OCI-LY7 (cell line): ENCODE measurements around the gene CDH22. TPM values are rescaled to one million over a fixed set of nuclear protein-coding genes. Genes with fewer than 3 reads are reported as not detected.

Experiments used
- BruUV-seq: library from RNA; stranded (reverse); fragments of 400-500 nt; replicated peaks from 2 replicates; lab custom pipeline; 2021; lab: Mats Ljungman, UMichigan
- CTCF ChIA-PET: fragments of 300-600 bp; sonication (Branson Sonifier 250); formaldehyde crosslinking; loops from one replicate; lab custom pipeline; 2022; ENCODE audit warnings: antibody characterized with exemption; ENCODE audit not compliant: unreplicated experiment; lab: Charles Lee
- POLR2A ChIA-PET: fragments of 300-600 bp; sonication (Branson Sonifier 250); formaldehyde crosslinking; loops from one replicate; lab custom pipeline; 2022; ENCODE audit warnings: antibody characterized with exemption; lab: Charles Lee
- DNase-seq: peaks from one replicate; pipeline ENCODE4 v3.0.0-alpha.2; 2015; ENCODE audit warnings: low spot score
- H2AFZ ChIP-seq: fragments of 200-600 bp; sonication (generic), shearing (Covaris generic); 2 replicates; pipeline ENCODE4 v1.6.1; 2014; ENCODE audit warnings: mild to moderate bottlenecking, antibody characterized with exemption, low read length, moderate library complexity
- H3K27ac ChIP-seq: fragments of 200-600 bp; sonication (generic); 2 replicates; pipeline ENCODE4 v1.5.1; 2014; ENCODE audit warnings: mixed run types, low read depth, mild to moderate bottlenecking, moderate library complexity, low read length, inconsistent platforms; ENCODE audit not compliant: poor library complexity, severe bottlenecking
- H3K36me3 ChIP-seq: fragments of 200-600 bp; sonication (generic); 2 replicates; pipeline ENCODE4 v1.6.1; 2014; ENCODE audit warnings: mild to moderate bottlenecking, antibody characterized with exemption, low read length, moderate library complexity, mixed read lengths; ENCODE audit not compliant: insufficient read depth
- H3K4me1 ChIP-seq: fragments of 200-600 bp; sonication (generic); 2 replicates; pipeline ENCODE4 v1.5.1; 2014; ENCODE audit warnings: mild to moderate bottlenecking, low read length; ENCODE audit not compliant: insufficient read depth, poor library complexity, severe bottlenecking
- H3K4me2 ChIP-seq: fragments of 200-600 bp; sonication (generic); 2 replicates; pipeline ENCODE4 v1.6.1; 2014; ENCODE audit warnings: mild to moderate bottlenecking, low read length
- H3K4me3 ChIP-seq: fragments of 200-600 bp; sonication (generic); 2 replicates; pipeline ENCODE4 v1.5.1; 2014; ENCODE audit warnings: mild to moderate bottlenecking, low read depth, low read length; ENCODE audit not compliant: poor library complexity, severe bottlenecking
- H3K79me2 ChIP-seq: fragments of 200-600 bp; sonication (generic); 2 replicates; pipeline ENCODE4 v1.6.1; 2016; ENCODE audit warnings: low read depth, mild to moderate bottlenecking, low read length, moderate library complexity, mixed read lengths; ENCODE audit not compliant: insufficient read depth
- H3K9me2 ChIP-seq: fragments of 200-600 bp; sonication (generic); 2 replicates; pipeline ENCODE4 v1.6.1; 2016; ENCODE audit warnings: mild to moderate bottlenecking, low read length, mixed read lengths; ENCODE audit not compliant: insufficient read depth
- H3K9me3 ChIP-seq: fragments of 200-600 bp; sonication (generic); 2 replicates; pipeline ENCODE4 v1.6.1; 2014; ENCODE audit warnings: mild to moderate bottlenecking, mixed run types, low read length, mixed read lengths
- H4K20me1 ChIP-seq: fragments of 200-600 bp; sonication (generic); 2 replicates; pipeline ENCODE4 v1.6.1; 2014; ENCODE audit warnings: mild to moderate bottlenecking, antibody characterized with exemption, low read length, moderate library complexity, mixed read lengths; ENCODE audit not compliant: insufficient read depth
- CTCF ChIP-seq: fragments of 200-600 bp; sonication (generic); conservative IDR thresholded peaks from 2 replicates; pipeline ENCODE4 v1.5.1; 2014; ENCODE audit warnings: mild to moderate bottlenecking, antibody characterized with exemption, low read length, moderate library complexity, mixed read lengths
- EZH2phosphoT487 ChIP-seq: fragments of 200-600 bp; sonication (generic); IDR thresholded peaks from 2 replicates; pipeline ENCODE4 v1.6.1; 2018; ENCODE audit warnings: low read depth, borderline replicate concordance, mild to moderate bottlenecking, mixed run types, antibody characterized with exemption, low read length, moderate library complexity, mixed read lengths
- intact Hi-C: fragments of 100-400 bp; cut with micrococcal nuclease; formaldehyde crosslinking; loops from one replicate; pipeline ENCODE4 v1.10.0; 2022; ENCODE audit not compliant: unreplicated experiment
- total RNA-seq, 2 experiments: library from RNA; depleted of rRNA in 1 of 2; stranded (reverse); fragments of >200 nt in 1 of 2; shearing (Covaris generic) in 1 of 2; gene quantifications; 2 replicates each; pipeline ENCODE4 v1.2.3, GENCODE V29; 2014 to 2022

CDH22 gene
- total RNA-seq, 2 experiments from 2014 or later: not detected

GRCh38 chr20:46158476-46158987 lies 149.8 kb downstream of the CDH22 start:
- POLR2A ChIA-PET: no interaction called here
- no TSS peak for BruUV-seq
- CTCF ChIA-PET: no interaction called here

GRCh38 chr20:46157625-46158024 lies 150.7 kb downstream of the CDH22 start:
- Histone ChIP-seq H2AFZ (no peak overlapping the region), H3K9me2 (no peaks in the 10 kb centered on the region), H4K20me1 (no peaks in the 10 kb centered on the region), H3K27ac (no peak overlapping the region), H3K36me3 (no peaks in the 10 kb centered on the region), H3K4me3 (no peak overlapping the region), H3K4me1 (no peaks in the 10 kb centered on the region), H3K4me2 (no peak overlapping the region), H3K9me3 (no peaks in the 10 kb centered on the region), H3K79me2 (no peaks in the 10 kb centered on the region)
- no peak for DNase-seq
- BruUV-seq: no TSS peak
- ChIA-PET CTCF (no interaction called here), POLR2A (interaction anchor here (0.5 to 1.3 kb wide), 3 partner anchors 10 to 502 kb away, joined by 3 to 5 read pairs (median 4); no protein-coding TSS in a partner anchor)
- intact Hi-C loops: no loop called here
- TF ChIP-seq EZH2phosphoT487: no peak
- no peak for TF ChIP-seq CTCF

More at GRCh38 chr20:46158476-46158987, 149.8 kb downstream of the CDH22 start:
- TF ChIP-seq EZH2phosphoT487 (no peak), CTCF (no peak)
- H3K36me3 ChIP-seq: no peaks in the 10 kb centered on the region
- no peak for DNase-seq
- H2AFZ ChIP-seq: no peak overlapping the region
- H3K79me2 ChIP-seq: no peaks in the 10 kb centered on the region
- no peak overlapping the region for H3K4me2 ChIP-seq
- H3K9me2 ChIP-seq: no peaks in the 10 kb centered on the region
- H4K20me1 ChIP-seq: no peaks in the 10 kb centered on the region
- intact Hi-C loops: no loop called here
- no peak overlapping the region for H3K27ac ChIP-seq
- no peak overlapping the region for H3K4me3 ChIP-seq
- H3K9me3 ChIP-seq: no peaks in the 10 kb centered on the region
- H3K4me1 ChIP-seq: no peaks in the 10 kb centered on the region

- H4K20me1 ChIP-seq: no peaks in the 10 kb centered on the region
- no peaks in the 10 kb centered on the region for H3K9me2 ChIP-seq
- H3K27ac ChIP-seq: no peak overlapping the region
- no peaks in the 10 kb centered on the region for H3K36me3 ChIP-seq
- no peaks in the 10 kb centered on the region for H3K4me1 ChIP-seq
- intact Hi-C loops: no loop called here
- H3K4me2 ChIP-seq: no peak overlapping the region
- H2AFZ ChIP-seq: no peak overlapping the region
- ChIA-PET CTCF (no interaction called here), POLR2A (interaction anchor here (0.5 to 1.3 kb wide), 3 partner anchors 9 to 502 kb away, joined by 3 to 5 read pairs (median 4); no protein-coding TSS in a partner anchor)
- no peaks in the 10 kb centered on the region for H3K9me3 ChIP-seq
- DNase-seq: no peak
- H3K79me2 ChIP-seq: no peaks in the 10 kb centered on the region
- BruUV-seq: no TSS peak
- H3K4me3 ChIP-seq: no peak overlapping the region
- TF ChIP-seq EZH2phosphoT487 (no peak), CTCF (no peak)
Observed at GRCh38 chr20:46157076-46157592, 151.2 kb downstream of the CDH22 start.
